Thymus (tissue), 11 donors: Measurements from ENCODE around the gene GALR1. TPM values are rescaled to one million over a fixed set of nuclear protein-coding genes. Genes with fewer than 3 reads are reported as not detected.
A peak's percentile ranks its signal among the peaks of the same experiment; 100 is the strongest.
"Not testable (repeated sequence)": the region's sequence is repeated elsewhere in the genome, so short reads cannot be mapped to it uniquely, and the experiment has no call there.

Experiments
- DNase-seq, 9 donors: peaks; one replicate each; pipeline ENCODE4 v3.0.0-alpha.2; 2013; ENCODE audit warnings: low spot score in 9 of 9, low read depth in 6 of 9, missing footprints in 1 of 9
- H3K27ac ChIP-seq, 2 donors: one replicate each; pipeline ENCODE4 v1.5.1; 2013; ENCODE audit warnings: control low read depth in 1 of 2, low read depth in 1 of 2, low read length in 1 of 2, mild to moderate bottlenecking in 1 of 2, moderate library complexity in 1 of 2
- H3K27me3 ChIP-seq, 2 donors: one replicate each; pipeline ENCODE4 v1.5.1; 2013; ENCODE audit warnings: low read length in 1 of 2; ENCODE audit not compliant: control insufficient read depth in 2 of 2, insufficient read depth in 1 of 2
- H3K36me3 ChIP-seq, 2 donors: one replicate each; pipeline ENCODE4 v1.5.1; 2013; ENCODE audit warnings: low read length in 1 of 2, mild to moderate bottlenecking in 1 of 2, moderate library complexity in 1 of 2; ENCODE audit not compliant: control insufficient read depth in 2 of 2, insufficient read depth in 2 of 2
- H3K4me1 ChIP-seq, 2 donors: one replicate each; pipeline ENCODE4 v1.5.1; 2013; ENCODE audit warnings: low read length in 2 of 2; ENCODE audit not compliant: control insufficient read depth in 2 of 2, insufficient read depth in 2 of 2
- H3K4me3 ChIP-seq, 2 donors: one replicate each; pipeline ENCODE4 v1.5.1; 2013; ENCODE audit warnings: low read length in 2 of 2, control low read depth in 1 of 2, mild to moderate bottlenecking in 1 of 2
- H3K9me3 ChIP-seq, 2 donors: one replicate each; pipeline ENCODE4 v1.5.1; 2013; ENCODE audit warnings: low read length in 1 of 2, mild to moderate bottlenecking in 1 of 2; ENCODE audit not compliant: control insufficient read depth in 2 of 2, insufficient read depth in 1 of 2
- WGBS: extraction: QIAGEN DNeasy Blood & Tissue Kit; methylation state at CpG from one replicate; pipeline ENCODE4 v1.1.7; 2013; 5-methylcytosine and 5-hydroxymethylcytosine counted together
- polyA plus RNA-seq: library from polyadenylated mRNA; stranded (reverse); fragments of 200-250 nt; gene quantifications from one replicate; pipeline ENCODE4 v1.2.3, GENCODE V29; 2013
- total RNA-seq: library from RNA; stranded (reverse); fragments of 120-200 nt; gene quantifications from one replicate; pipeline ENCODE4 v1.2.4, GENCODE V29; 2013
- donor health status: healthy.

GALR1 gene
- total and polyA plus RNA-seq, 2 donors, result 0.02 to 0.05 TPM

DNA sequence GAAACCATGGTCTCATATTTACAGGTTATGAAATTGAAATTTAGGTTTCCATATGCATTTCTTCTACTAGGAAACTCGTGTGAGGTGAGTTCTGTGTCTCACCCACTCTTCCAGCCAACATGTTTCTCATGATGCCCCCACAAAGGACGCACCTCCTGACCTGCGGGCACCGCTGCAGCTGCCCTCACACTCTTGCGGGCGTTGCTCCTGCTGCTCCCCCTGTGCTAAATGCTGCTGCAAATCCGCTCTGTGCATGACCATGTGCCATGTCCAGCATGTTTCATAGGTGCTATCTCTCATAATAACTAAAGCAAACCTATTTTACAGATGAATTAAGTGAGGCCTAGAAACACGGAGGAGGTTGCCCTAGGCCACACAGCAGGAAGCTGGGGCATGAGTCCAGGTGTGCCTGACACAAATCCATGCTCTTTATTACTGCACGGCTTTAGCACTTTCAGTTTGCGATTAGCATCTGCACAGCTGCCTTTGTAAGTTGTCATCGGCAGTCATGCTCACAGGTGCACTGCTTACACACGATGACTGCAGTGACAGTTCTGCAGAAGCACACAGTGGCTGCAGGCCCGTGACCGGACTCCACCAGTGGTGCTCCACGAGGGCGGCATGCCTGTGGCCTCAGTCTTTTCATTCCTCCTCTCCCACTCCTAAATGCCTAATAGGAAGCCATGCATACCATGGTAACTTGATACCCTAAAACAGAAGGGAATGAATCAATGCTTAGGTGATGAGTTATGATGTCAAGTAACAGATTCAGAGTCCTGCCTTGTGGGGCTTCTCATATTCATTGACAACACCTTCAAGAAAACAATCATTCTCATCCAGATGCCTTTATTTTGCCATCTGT, 14.9 kb upstream of the GALR1 start:
- peaks cover 0 to 12% of the 10 kb centered on the region in 2 donors for H3K9me3 ChIP-seq
- no peaks in the 10 kb centered on the region for H3K36me3 ChIP-seq
- 94% methylated on average over 16 of the region's 16 CpGs for WGBS
- no peaks in the 10 kb centered on the region for H3K27me3 ChIP-seq
- no peak overlapping the region for H3K4me3 ChIP-seq
- H3K4me1 ChIP-seq, result no peaks in the 10 kb centered on the region
- no peak for DNase-seq
- H3K27ac ChIP-seq, result no peak overlapping the region

DNA sequence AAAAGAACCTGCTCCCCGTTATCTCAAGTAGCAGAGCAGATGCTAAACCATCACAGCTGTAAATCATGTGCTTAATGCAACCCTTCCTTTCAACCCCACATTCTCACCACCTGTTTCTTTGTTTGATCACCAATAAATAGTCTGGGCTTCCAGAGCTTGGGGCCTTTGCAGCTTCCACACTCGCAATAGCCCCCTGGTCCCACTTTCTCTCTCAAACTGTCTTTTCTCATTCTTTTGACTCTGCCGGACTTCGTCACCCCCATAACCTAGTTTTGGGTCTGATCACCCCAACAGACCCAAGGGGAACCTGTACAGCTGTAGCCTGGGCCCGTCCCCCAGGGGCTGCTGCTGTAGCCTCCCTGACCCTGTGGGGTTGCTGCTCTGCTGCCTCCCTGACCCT, 10.4 kb upstream of the GALR1 start:
- not testable (repeated sequence) for H3K27ac ChIP-seq, DNase-seq, H3K36me3 ChIP-seq, H3K4me3 ChIP-seq, H3K4me1 ChIP-seq, H3K27me3 ChIP-seq
- peaks cover 0 to 21% of the 10 kb centered on the region in 2 donors for H3K9me3 ChIP-seq
- WGBS, result 93% methylated on average over 5 of the region's 5 CpGs

DNA sequence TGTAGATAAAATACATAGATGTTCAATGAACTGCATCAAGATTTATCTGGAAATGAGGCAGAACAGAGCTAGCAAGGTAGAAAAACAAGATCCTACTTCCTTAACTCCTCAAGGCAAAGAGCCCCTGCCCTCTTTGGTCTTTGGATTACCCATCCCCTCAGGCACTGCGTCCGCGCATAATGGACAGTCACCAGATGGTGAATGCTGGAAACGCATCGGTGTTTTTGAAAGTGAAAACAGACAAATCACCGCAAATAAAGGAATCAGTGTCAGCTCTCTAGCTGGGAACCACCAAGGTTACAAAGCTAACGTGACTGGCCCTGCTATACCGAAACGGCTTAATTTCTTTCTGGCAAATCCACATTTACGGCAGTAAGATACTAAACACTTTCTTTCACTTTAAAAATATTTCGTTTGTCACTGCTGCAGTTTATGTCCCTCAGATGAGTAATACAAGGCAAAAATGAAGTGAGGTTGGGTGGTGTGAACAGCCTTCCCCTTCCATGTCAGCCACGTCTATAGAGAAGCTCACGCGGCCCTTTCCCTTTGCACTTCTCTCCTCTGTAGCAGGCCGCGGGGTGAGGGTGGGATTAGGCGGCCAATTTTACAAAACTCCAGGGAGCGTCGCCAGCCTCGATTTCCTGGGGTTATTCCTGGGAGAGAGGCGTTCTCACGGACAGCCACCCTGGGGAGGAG, 627 bp upstream of the GALR1 start:
- no peaks in the 10 kb centered on the region for H3K36me3 ChIP-seq
- peaks cover 42 to 54% of the 10 kb centered on the region in 2 donors for H3K27me3 ChIP-seq
- peak overlapping the region; percentile 5 to 18 for H3K4me3 ChIP-seq
- H3K4me1 ChIP-seq, result no peaks in the 10 kb centered on the region
- DNase-seq, result no peak
- 10% methylated on average over 22 of the region's 22 CpGs for WGBS
- no peaks in the 10 kb centered on the region for H3K9me3 ChIP-seq
- H3K27ac ChIP-seq, result no peak overlapping the region

DNA sequence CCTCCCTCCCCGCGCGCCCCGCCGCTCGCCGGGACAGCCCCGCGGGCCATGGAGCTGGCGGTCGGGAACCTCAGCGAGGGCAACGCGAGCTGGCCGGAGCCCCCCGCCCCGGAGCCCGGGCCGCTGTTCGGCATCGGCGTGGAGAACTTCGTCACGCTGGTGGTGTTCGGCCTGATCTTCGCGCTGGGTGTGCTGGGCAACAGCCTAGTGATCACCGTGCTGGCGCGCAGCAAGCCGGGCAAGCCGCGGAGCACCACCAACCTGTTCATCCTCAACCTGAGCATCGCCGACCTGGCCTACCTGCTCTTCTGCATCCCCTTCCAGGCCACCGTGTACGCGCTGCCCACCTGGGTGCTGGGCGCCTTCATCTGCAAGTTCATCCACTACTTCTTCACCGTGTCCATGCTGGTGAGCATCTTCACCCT, 865 bp downstream of the GALR1 start:
- H3K27me3 ChIP-seq, result peaks cover 42 to 58% of the 10 kb centered on the region in 2 donors

DNA sequence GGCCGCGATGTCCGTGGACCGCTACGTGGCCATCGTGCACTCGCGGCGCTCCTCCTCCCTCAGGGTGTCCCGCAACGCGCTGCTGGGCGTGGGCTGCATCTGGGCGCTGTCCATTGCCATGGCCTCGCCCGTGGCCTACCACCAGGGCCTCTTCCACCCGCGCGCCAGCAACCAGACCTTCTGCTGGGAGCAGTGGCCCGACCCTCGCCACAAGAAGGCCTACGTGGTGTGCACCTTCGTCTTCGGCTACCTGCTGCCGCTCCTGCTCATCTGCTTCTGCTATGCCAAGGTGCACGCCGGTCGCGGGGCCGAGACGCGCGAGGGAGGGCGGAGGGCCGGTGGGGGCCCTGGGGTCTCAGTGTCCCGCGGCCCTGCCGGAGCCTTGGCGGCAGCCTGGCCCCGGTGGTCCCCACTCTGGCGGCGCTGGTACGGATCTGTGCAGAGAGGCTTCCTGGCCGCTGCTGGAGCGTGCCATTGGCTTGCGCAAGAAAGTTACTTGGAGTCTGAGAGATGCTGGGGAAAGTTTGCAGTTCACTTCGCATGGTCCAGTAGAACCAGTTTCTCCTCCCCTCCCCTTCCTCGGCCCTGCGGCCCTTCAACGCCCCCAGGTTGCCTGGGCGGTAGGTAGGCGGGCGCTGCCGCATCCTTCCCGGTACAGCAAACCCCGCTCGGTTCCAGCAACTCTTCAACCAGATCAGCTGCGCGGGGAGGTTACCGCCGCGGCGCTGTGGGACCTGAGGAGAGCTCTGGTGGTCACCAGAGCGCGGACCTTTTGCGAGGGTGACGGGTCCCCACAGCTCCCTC, 1.5 kb downstream of the GALR1 start:
- Histone ChIP-seq H3K36me3 (no peaks in the 10 kb centered on the region), H3K4me3 (no peak overlapping the region), H3K9me3 (no peaks in the 10 kb centered on the region), H3K27me3 (peaks cover 42 to 58% of the 10 kb centered on the region in 2 donors), H3K4me1 (no peaks in the 10 kb centered on the region), H3K27ac (no peak overlapping the region)
- WGBS, result 7% methylated on average over 67 of the region's 67 CpGs
- DNase-seq, result no peak

More for the DNA sequence above, 865 bp downstream of the GALR1 start:
- Histone ChIP-seq H3K4me3 (no peak overlapping the region), H3K9me3 (no peaks in the 10 kb centered on the region), H3K4me1 (no peaks in the 10 kb centered on the region), H3K27ac (no peak overlapping the region), H3K36me3 (no peaks in the 10 kb centered on the region)
- 5% methylated on average over 40 of the region's 40 CpGs for WGBS
- no peak for DNase-seq

DNA sequence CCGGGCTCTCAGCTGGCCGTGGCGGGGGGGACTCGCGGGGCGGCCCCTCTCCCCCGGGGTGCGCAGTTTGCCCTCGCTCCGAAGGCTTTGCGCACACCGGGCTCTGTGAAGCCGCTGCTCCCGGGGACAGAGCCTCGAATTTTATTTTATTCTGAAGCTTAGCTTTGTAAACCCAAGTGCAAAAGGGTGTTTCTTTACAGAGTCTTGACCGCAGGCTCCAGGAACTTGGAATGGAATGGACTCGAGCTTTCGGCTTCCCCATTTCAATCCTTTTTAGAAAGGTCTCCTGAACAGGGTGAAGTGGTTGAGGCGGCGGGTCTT, 2.0 kb downstream of the GALR1 start:
- Histone ChIP-seq H3K36me3 (no peaks in the 10 kb centered on the region), H3K27me3 (peaks cover 42 to 61% of the 10 kb centered on the region in 2 donors), H3K4me1 (no peaks in the 10 kb centered on the region), H3K27ac (no peak overlapping the region), H3K9me3 (no peaks in the 10 kb centered on the region), H3K4me3 (no peak overlapping the region)
- WGBS, result 8% methylated on average over 20 of the region's 20 CpGs
- no peak for DNase-seq

DNA sequence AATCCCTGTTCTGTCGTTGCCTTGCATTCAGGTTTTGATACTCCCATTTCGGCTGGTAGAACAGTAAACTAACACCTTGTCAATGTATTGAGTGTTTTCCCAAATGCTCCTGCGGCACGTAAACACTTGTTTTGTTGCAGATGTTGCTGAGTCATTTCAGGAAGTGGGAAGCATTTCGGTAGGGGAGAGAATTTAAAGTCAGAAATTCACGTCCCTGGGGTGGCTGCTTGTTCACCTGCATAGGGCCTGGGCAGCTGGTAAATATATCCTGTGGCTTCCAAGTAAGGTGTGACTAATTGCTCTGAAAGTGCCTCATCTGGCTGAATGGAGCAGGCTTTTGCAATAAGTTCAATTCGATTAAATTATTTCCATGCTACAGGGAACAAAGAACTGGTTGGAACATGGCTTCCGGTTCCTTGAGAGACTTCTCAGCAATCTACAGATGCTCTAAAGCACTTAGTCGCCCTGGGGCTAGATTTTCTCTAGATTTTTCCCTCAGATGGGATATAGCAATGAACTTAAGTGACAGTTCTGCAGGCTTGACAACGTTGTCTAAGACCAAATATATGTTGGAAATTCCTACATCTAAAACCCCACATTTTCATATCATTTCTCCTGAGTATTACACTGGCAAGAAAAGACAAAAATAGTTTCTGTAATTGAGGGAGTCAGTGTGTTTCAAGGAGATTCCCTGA, 5.2 kb downstream of the GALR1 start:
- H3K4me3 ChIP-seq, result no peak overlapping the region
- no peaks in the 10 kb centered on the region for H3K9me3 ChIP-seq
- no peak overlapping the region for H3K27ac ChIP-seq
- H3K36me3 ChIP-seq, result no peaks in the 10 kb centered on the region
- H3K27me3 ChIP-seq, result peaks cover 28 to 35% of the 10 kb centered on the region in 2 donors
- 54% methylated on average over 10 of the region's 10 CpGs for WGBS
- no peak for DNase-seq
- H3K4me1 ChIP-seq, result no peaks in the 10 kb centered on the region

DNA sequence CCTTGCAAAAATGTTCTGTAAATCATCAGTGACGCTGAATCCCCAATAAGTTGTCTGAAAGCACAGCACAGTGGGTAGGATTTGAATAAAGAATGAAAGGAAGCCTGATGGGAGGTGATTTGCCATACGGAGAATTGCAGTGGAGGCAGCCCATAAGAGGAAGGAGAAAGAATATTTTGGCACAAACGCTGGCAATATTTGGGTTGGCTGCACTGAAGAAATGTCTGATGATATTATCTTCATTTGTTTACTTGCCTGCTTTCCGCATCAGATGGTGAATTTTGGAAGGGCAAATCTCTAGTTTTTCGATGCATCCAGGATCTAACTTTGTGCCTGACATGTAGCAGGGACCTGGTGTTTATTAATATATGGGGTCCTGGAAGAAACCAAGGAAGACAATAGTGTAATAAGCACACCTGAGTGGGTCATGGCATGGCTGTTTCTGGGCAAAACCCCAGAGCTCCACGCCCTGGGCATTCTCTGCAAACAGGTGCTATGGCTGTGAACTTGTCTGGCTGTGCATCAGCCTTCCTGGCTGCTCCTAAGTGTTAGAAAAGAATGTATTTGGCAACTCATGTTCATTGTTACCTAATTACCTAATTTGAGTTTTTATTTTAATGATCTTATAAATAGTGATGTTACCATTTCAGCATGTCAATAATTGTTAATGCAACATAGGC, 5.9 kb downstream of the GALR1 start:
- Histone ChIP-seq H3K27me3 (peaks cover 21 to 28% of the 10 kb centered on the region in 2 donors), H3K4me3 (no peak overlapping the region), H3K4me1 (no peaks in the 10 kb centered on the region), H3K36me3 (no peaks in the 10 kb centered on the region), H3K27ac (no peak overlapping the region), H3K9me3 (no peaks in the 10 kb centered on the region)
- DNase-seq, result no peak
- WGBS, result 54% methylated on average over 6 of the region's 6 CpGs
